ENCODE measurements around the gene AGBL4. TPM values are rescaled to one million over a fixed set of nuclear protein-coding genes. Genes with fewer than 3 reads are reported as not detected.
"Not testable (repeated sequence)": the region's sequence is repeated elsewhere in the genome, so short reads cannot be mapped to it uniquely, and the experiment has no call there.

Gene AGBL4
- polyA plus RNA-seq, 1 donor (not counting 4 experiments of a cell fraction or from before 2014, with no cell fraction given): not detected

DNA sequence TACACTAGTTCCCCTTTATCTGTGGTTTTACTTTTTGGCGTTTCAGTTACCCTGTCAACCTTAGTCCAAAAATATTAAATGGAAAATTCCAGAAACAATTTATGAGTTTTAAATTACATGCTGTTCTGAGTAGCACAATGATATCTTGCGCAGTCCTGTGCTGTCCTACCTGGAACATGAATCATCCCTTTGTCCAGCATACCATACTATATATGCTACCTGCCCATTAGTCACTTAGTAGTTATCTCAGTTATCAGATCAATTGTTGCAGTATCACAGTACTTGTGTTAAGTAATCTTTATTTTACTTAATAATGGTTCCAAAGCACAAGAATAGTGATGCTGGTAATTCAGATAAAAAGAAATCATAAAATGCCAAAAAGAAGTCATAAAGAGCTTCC, 52.7 kb downstream of the AGBL4 start:
- Histone ChIP-seq H3K4me2 (ENCODE audit: control insufficient read depth, extremely low read depth, insufficient read depth, low read depth, low read length) (no peak overlapping the region), H3K79me2 (ENCODE audit: control insufficient read depth, insufficient read depth, low read length) (no peaks in the 10 kb centered on the region), H3K9me3 (ENCODE audit: control insufficient read depth, low read depth, low read length) (no peaks in the 10 kb centered on the region), H3K9ac (ENCODE audit: control insufficient read depth, extremely low read depth, insufficient read depth, low read length) (no peak overlapping the region), H3K4me3 (ENCODE audit: control insufficient read depth in 2 of 3, extremely low read depth in 1 of 3, insufficient read depth in 2 of 3, low read depth in 1 of 3, low read length in 3 of 3) (no peak overlapping the region), H3K27ac (ENCODE audit: control insufficient read depth, insufficient read depth, low read length) (no peak overlapping the region), H3K36me3 (ENCODE audit: control insufficient read depth in 2 of 2, extremely low read depth in 1 of 2, insufficient read depth in 2 of 2, low read length in 2 of 2) (no peaks in the 10 kb centered on the region), H3K9me1 (ENCODE audit: control insufficient read depth, extremely low read depth, insufficient read depth, low read length) (no peaks in the 10 kb centered on the region), H4K20me1 (ENCODE audit: control insufficient read depth, extremely low read depth, insufficient read depth, low read length) (no peaks in the 10 kb centered on the region), H3K27me3 (ENCODE audit: control insufficient read depth, extremely low read depth, insufficient read depth, low read length) (no peaks in the 10 kb centered on the region), H2AFZ (ENCODE audit: control insufficient read depth, low read length) (no peak overlapping the region), H3K4me1 (ENCODE audit: control insufficient read depth, extremely low read depth, insufficient read depth, low read length) (no peaks in the 10 kb centered on the region)
- dilution Hi-C loops (cut with MboI; ENCODE audit: extremely low pct_ligation_motif_present, low sequenced_read_pairs): no loop called here
- DNase-seq (ENCODE audit: low read depth, low spot score) (no peak), FAIRE-seq (no peak)
- TF ChIP-seq, protein P1, sequence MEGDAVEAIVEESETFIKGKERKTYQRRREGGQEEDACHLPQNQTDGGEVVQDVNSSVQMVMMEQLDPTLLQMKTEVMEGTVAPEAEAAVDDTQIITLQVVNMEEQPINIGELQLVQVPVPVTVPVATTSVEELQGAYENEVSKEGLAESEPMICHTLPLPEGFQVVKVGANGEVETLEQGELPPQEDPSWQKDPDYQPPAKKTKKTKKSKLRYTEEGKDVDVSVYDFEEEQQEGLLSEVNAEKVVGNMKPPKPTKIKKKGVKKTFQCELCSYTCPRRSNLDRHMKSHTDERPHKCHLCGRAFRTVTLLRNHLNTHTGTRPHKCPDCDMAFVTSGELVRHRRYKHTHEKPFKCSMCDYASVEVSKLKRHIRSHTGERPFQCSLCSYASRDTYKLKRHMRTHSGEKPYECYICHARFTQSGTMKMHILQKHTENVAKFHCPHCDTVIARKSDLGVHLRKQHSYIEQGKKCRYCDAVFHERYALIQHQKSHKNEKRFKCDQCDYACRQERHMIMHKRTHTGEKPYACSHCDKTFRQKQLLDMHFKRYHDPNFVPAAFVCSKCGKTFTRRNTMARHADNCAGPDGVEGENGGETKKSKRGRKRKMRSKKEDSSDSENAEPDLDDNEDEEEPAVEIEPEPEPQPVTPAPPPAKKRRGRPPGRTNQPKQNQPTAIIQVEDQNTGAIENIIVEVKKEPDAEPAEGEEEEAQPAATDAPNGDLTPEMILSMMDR (optimal IDR thresholded peaks at IDR 0.05 in 1 of 3, IDR thresholded peaks at IDR 0.05 in 1 of 3, conservative IDR thresholded peaks at IDR 0.05 in 1 of 3; ENCODE audit: extremely low read depth in 1 of 3, insufficient read depth in 2 of 3, low read length in 3 of 3): no peak
- no peak for TF ChIP-seq EZH2 (IDR thresholded peaks at IDR 0.05; ENCODE audit: low read length)

DNA sequence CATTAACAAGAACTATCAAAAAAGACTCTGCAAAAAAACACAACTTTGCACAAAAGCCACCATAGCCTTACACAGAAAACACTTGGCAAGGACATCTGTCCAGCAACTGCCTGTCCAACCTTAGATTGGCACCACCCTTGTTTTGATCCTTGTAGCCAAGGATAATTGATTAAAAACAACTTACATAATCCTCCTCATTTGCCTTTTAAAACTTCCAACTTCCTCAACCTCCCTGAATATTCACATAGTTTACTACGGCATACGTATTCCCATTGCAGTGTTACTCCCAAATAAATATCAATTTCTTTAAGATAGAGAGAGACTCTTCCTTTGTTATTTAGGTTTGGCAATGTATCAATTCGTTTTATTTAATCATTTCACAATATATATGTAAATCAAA, 72.4 kb downstream of the AGBL4 start:
- Histone ChIP-seq H3K27ac (ENCODE audit: control insufficient read depth, insufficient read depth, low read length) (no peak overlapping the region), H4K20me1 (ENCODE audit: control insufficient read depth, extremely low read depth, insufficient read depth, low read length) (no peaks in the 10 kb centered on the region), H2AFZ (ENCODE audit: control insufficient read depth, low read length) (no peak overlapping the region), H3K4me1 (ENCODE audit: control insufficient read depth, extremely low read depth, insufficient read depth, low read length) (no peaks in the 10 kb centered on the region), H3K9ac (ENCODE audit: control insufficient read depth, extremely low read depth, insufficient read depth, low read length) (no peak overlapping the region), H3K36me3 (ENCODE audit: control insufficient read depth in 2 of 2, extremely low read depth in 1 of 2, insufficient read depth in 2 of 2, low read length in 2 of 2) (no peaks in the 10 kb centered on the region), H3K4me3 (ENCODE audit: control insufficient read depth in 2 of 3, extremely low read depth in 1 of 3, insufficient read depth in 2 of 3, low read depth in 1 of 3, low read length in 3 of 3) (no peak overlapping the region), H3K9me3 (ENCODE audit: control insufficient read depth, low read depth, low read length) (no peaks in the 10 kb centered on the region), H3K79me2 (ENCODE audit: control insufficient read depth, insufficient read depth, low read length) (no peaks in the 10 kb centered on the region), H3K4me2 (ENCODE audit: control insufficient read depth, extremely low read depth, insufficient read depth, low read depth, low read length) (no peak overlapping the region), H3K27me3 (ENCODE audit: control insufficient read depth, extremely low read depth, insufficient read depth, low read length) (no peaks in the 10 kb centered on the region), H3K9me1 (ENCODE audit: control insufficient read depth, extremely low read depth, insufficient read depth, low read length) (no peaks in the 10 kb centered on the region)
- DNase-seq (ENCODE audit: low read depth, low spot score) (no peak), FAIRE-seq (no peak)
- dilution Hi-C loops (cut with MboI; ENCODE audit: extremely low pct_ligation_motif_present, low sequenced_read_pairs): no loop called here
- TF ChIP-seq, protein P1 (optimal IDR thresholded peaks at IDR 0.05 in 1 of 3, IDR thresholded peaks at IDR 0.05 in 1 of 3, conservative IDR thresholded peaks at IDR 0.05 in 1 of 3; ENCODE audit: extremely low read depth in 1 of 3, insufficient read depth in 2 of 3, low read length in 3 of 3): no peak
- TF ChIP-seq EZH2 (IDR thresholded peaks at IDR 0.05; ENCODE audit: low read length): no peak

GRCh38 chr1:49915301-49915700, 108.5 kb downstream of the AGBL4 start:
- H3K36me3 ChIP-seq (ENCODE audit: control insufficient read depth in 2 of 2, extremely low read depth in 1 of 2, insufficient read depth in 2 of 2, low read length in 2 of 2); H3K4me1 ChIP-seq (ENCODE audit: control insufficient read depth, extremely low read depth, insufficient read depth, low read length); H3K4me2 ChIP-seq (ENCODE audit: control insufficient read depth, extremely low read depth, insufficient read depth, low read depth, low read length); H3K27ac ChIP-seq (ENCODE audit: control insufficient read depth, insufficient read depth, low read length); H3K27me3 ChIP-seq (ENCODE audit: control insufficient read depth, extremely low read depth, insufficient read depth, low read length); H3K79me2 ChIP-seq (ENCODE audit: control insufficient read depth, insufficient read depth, low read length); H2AFZ ChIP-seq (ENCODE audit: control insufficient read depth, low read length); H3K4me3 ChIP-seq (ENCODE audit: control insufficient read depth in 2 of 3, extremely low read depth in 1 of 3, insufficient read depth in 2 of 3, low read depth in 1 of 3, low read length in 3 of 3); H3K9me1 ChIP-seq (ENCODE audit: control insufficient read depth, extremely low read depth, insufficient read depth, low read length); DNase-seq (ENCODE audit: low read depth, low spot score); H4K20me1 ChIP-seq (ENCODE audit: control insufficient read depth, extremely low read depth, insufficient read depth, low read length); H3K9ac ChIP-seq (ENCODE audit: control insufficient read depth, extremely low read depth, insufficient read depth, low read length); dilution Hi-C loops (cut with MboI; ENCODE audit: extremely low pct_ligation_motif_present, low sequenced_read_pairs); H3K9me3 ChIP-seq (ENCODE audit: control insufficient read depth, low read depth, low read length); FAIRE-seq: not testable (repeated sequence)

Measured in keratinocyte (primary cell).